COLO829 (cell line): ENCODE data around the gene POLN.
"Not testable (repeated sequence)": the region's sequence is repeated elsewhere in the genome, so short reads cannot be mapped to it uniquely, and the experiment has no call there.

Source experiments
- DNase-seq: peaks from one replicate; pipeline ENCODE4 v3.0.0; 2012; ENCODE audit warnings: low spot score

POLN gene

DNA sequence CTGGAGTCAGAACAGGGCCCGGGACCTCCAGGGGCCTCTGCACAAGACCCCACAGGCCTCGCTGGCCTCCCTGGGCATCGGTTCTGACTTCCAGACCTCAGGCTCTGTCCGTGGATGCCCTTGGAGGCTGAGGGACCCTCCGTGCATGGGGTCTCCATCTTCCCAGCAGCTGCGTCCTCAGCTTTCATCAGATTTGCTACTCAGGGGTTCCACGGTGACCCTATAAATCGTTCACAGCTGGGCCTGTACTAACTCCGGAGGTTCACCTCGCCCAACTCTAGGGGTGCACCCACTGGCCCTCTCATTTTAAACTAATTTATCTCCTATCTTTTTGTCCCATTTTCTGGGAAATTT lies 33.1 kb upstream of the POLN start:
- DNase-seq: not testable (repeated sequence)

GRCh38 chr4:2274320-2275043 lies 32.6 kb upstream of the POLN start:
- DNase-seq: no peak

DNA sequence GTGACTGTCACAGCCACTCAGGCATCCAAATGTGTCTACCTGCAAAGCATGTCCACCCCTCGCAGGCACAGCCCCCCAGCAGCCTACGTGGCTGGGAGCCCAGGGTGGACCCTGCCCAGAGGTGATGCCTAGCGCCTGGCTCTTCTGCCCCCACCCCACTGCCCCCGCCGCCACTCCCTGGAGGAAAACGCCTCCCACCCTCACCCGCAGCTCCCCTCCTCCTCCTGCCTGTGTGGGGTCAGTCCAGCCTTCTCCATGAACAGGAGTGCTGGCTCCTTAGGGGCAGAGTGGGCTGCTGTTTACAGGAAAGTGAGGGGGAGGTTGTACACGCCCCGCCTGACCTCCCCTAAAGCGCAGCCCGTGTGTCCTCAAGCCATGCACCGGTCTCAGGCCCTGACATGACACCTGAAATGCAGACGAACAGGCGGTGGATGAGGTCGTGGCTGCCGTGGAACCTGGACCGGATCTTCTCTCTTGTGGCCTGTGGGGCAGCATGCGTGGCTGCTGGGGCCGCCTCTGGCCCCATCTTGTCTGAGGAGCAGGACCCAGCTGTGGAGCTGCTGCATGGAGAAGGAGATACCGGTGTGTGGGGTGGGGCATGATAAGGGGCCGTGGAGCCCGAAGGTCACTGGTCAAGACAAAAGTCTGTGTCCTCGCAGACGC lies 31.9 kb upstream of the POLN start:
- no peak for DNase-seq

GRCh38 chr4:2273221-2273620 lies 31.3 kb upstream of the POLN start:
- no peak for DNase-seq

DNA sequence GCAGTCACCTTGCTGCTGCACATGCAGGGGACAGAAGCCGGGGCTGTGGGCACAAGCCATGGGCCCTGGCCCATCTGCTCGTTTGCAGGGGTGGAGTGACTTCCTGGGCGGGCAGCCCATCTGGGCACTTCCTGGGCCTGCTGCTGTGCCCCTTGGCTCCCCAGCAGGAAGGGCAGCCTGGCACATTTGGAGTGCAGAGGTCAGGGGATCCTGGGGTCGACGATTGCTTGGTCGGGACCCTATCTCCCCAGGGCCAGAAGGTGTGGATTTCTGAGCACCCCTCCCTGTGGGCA lies 30.9 kb upstream of the POLN start:
- no peak for DNase-seq

DNA sequence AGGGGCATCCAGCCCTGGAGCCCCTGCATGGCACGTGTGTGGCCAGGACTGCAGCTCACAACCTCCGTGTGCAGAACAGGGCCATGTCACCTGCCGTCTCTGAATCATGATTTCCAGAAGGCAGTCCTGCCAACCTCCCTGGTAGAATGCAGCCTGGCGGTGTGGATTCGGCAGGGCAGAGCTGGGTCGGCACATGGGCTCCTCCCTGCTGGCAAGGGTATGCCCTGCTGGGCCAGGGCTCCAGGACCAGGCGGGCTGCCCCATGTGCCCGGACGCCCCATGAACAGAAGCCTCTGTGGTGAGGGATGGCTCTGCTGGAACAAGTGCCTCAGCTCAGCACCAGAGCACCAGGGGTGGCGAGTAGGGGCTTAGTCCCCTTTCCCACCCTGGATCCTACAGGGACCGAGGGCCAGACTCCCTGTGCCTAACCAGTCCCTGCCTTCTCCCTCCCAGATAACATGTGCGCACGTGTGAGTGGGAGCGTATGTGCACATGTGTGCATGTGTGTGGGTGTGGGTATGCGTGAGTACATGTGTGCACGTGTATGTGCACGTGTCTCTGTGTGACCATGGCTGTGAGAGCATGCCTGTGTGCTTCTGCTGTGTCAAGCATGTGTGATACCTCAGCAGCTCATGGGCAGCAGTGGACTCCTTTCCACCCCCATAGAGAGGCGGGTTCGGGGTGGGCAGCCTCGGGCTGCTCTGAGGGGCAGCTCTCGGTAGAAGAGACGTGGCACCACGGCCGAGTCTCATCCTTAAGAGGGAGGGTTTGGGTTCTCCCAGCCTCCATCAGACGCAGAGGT lies 30.3 kb upstream of the POLN start:
- no peak for DNase-seq

GRCh38 chr4:2271279-2272025 lies 29.5 kb upstream of the POLN start:
- no peak for DNase-seq

DNA sequence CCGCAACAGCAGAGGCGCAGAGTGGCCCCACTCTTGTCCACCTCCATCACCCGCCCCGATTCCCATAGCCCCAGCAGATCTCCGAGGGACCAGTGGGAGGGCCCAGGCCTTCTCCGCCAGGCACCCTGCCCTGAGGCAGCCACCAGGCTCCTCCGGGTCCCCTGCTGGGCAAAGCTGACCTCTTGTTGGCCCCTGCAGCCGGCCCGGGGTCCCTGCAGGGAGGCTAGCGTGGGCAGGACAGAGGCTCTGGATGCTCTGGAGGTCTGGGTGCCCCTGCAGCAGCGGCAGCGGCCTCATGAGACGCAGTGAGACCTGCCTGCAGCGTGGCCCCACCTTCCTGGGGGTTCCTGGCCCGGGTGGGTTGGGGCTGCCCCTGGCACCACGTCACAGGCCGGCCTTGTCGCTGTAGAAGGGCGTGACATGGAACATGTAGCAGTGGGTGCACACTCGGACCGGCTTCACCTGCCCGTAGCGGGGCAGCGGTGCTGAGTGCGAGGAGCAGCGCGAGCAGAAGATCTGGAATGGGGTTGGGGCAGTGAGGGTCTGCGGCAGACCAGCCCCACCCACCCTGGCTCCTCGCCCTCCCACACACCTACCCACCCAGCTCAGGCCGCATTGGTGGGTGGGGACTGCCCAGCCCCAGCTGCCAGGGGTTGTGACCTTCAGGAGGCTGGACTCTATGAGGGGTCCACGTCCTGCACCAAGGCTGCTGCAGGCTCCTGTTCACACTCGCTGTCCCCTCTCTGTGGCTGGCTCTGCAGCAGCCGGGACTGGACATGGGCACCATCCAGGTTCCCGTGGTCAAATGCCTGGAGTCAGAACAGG lies 28.6 kb upstream of the POLN start:
- DNase-seq: no peak

DNA sequence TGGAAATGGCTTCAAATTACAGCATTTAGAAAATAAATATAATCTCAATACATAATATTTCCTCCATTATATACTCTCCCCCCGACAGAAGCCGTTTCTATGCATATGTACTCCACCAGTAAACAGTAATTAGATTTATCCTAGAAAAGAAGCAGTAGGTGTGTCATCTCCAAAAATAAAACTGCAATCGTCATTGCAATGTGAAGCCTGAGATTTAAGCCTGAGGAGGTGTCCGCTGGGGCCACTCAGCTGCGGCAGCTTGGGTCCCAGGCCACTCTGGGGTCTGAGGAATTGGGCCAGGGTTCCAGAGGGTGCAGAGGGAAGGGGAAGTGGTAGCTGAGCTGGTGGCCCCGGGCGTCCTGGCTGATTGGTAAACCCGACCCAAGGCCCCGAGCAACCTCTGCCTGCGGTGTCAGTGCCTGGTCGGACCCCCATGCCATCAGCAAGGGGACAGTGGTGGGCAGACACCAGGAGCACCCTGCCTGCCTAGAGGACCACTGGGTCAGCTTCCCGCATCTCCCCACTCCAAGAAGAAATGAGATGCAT lies 27.8 kb upstream of the POLN start:
- DNase-seq: no peak

- DNase-seq: no peak
Measured at GRCh38 chr4:2269206-2269531, 27.2 kb upstream of the POLN start.

GRCh38 chr4:2268357-2269205 lies 26.7 kb upstream of the POLN start:
- no peak for DNase-seq

- no peak for DNase-seq
Measured at GRCh38 chr4:2267841-2268240, 25.9 kb upstream of the POLN start.

DNA sequence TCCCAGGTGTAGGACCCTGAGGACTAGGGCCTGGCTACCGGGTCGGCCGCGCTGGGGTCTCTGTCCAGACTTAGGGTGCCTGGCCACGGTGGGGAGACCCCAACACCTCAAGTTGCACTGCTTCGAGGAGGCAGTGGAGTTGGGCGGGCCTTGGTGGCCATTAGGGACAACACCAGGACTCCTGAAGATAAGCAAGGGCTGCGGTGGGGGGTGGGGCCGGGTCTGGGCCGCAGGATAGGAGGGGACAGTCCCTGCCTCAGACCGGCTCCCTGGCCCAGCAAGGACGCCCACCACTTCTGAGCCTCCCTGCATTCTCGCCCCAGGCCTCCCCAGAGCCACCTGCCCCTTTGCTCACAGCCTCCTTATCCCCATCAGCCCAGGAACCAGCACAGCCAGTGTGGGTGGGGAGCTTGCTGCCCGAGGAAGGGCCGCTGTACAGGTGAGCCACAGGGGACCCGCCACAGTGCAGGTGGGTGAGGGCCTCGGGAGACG lies 25.4 kb upstream of the POLN start:
- DNase-seq: no peak

- DNase-seq: no peak
Measured at GRCh38 chr4:2266821-2267220, 24.9 kb upstream of the POLN start.

GRCh38 chr4:2266181-2266580 lies 24.3 kb upstream of the POLN start:
- DNase-seq: no peak

GRCh38 chr4:2265113-2266110 lies 23.5 kb upstream of the POLN start:
- DNase-seq: no peak

DNA sequence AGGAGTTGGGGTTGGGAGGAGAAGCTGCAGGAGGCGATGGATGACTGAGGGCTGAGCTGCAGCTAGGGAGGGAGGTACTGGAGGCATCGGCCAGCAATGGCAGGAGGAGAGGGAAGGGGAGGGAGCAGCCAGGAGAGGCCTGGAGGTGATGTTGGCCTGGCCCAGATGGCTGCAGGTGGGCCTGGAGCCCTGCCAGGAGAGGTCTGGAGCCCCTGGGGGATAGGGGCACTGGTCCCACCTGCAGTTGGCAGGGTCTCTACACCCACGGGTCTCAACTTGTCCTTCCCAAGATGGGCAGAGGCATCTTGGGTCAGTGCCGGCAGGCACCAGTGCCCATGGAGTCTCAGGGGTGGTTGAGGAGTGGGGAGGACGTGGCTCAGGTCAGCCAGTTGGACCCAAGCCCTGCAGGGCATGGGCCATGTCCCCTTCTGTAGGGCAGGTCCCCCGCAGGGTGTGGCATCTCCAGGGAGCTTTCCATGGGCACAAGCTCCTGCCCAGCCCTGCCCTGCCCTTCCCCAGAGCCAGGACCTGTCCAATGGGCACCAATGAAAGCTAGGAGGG lies 22.6 kb upstream of the POLN start:
- DNase-seq: no peak

DNA sequence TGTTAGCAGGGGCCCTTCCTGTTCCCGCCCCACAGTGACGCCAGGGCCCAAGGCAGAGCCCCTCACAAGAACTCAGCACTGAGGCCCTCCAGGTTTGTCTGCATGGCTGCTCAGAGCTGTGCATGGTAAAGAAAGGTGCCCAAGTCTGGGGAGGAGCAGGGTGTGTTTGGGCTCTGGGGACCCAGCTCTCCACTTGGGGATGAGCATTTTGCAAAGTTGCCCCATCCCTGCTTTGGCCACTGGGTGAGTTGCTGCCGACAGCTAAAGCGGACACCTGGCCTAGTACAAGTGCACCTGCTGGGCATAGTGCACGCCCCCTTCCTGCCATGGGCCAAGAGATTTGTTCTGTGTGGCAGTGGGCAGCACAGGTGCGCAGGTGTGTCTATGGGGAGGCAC lies 22.0 kb upstream of the POLN start:
- no peak for DNase-seq

DNA sequence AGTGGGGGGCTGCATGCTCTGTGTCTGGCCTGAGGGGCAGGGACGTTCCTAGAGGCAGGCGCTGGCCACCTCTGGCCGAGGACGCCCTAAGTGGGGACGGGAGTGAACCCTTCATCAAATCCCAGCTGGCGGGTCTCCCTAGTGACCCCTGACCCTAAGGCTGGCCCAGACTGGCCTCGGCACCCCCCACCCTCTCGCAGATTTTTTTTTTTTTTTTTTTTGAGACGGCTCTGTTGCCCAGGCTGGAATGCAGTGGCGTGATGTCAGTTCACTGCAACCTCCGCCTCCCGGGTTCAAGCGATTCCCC lies 21.0 kb upstream of the POLN start:
- no peak for DNase-seq
